C4-2B (cell line): Measurements from ENCODE around the gene IQSEC1.

Experiments
- CTCF ChIP-seq: fragments of 450-650 bp; conservative IDR thresholded peaks from 2 replicates; pipeline ENCODE4 v1.5.1; 2017; ENCODE audit warnings: mild to moderate bottlenecking
- ZFX ChIP-seq: fragments of 450-650 bp; IDR thresholded peaks from 2 replicates; pipeline ENCODE4 v1.6.1; 2017

- no peak for TF ChIP-seq CTCF
- no peak for TF ChIP-seq ZFX
These were observed 188.2 kb downstream of the IQSEC1 start for GRCh38 chr3:12884790-12885582.
